GM21515 (cell line): ENCODE measurements around the gene KRT86.
"Not testable (repeated sequence)": the region's sequence is repeated elsewhere in the genome, so short reads cannot be mapped to it uniquely, and the experiment has no call there.

Source experiments
- ATAC-seq: cut with Tn5 transposase; IDR thresholded peaks from one replicate; pipeline ENCODE4 v1.9.1; 2021; ENCODE audit not compliant: unreplicated experiment

The KRT86 gene

GRCh38 chr12:52238916-52239646 is 35.4 kb upstream of the KRT86 start:
- no peak for ATAC-seq

GRCh38 chr12:52239767-52240166 is 34.7 kb upstream of the KRT86 start:
- no peak for ATAC-seq

GRCh38 chr12:52240247-52240646 is 34.2 kb upstream of the KRT86 start:
- not testable (repeated sequence) for ATAC-seq

DNA sequence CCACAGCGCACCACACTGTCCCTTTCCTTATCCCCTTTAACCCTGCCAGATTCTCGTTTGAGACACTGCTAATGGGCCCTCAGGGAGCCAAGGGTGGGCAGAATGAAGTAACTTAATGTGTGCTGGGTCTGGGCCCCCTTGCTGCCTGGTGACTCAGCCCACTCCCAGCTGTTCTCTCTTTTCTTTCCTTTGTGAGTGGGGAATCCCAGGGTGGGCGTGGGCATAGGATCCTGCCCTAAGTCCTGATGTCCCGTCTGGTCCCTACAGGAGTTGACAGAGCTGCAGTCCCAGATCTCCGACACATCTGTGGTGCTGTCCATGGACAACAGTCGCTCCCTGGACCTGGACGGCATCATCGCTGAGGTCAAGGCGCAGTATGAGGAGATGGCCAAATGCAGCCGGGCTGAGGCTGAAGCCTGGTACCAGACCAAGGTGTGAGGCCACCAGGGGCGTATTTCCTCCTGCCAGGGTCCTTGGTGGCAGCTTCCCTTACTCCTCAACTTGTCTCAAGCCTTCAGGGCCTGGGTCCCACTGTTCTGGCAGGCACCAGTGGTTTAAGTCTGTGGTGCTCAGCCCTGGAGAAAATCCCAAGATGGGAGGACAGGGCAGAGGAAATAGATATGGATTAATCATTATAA is 33.1 kb upstream of the KRT86 start:
- no peak for ATAC-seq

- no peak for ATAC-seq
These were observed 31.8 kb upstream of the KRT86 start for GRCh38 chr12:52242442-52243258.

DNA sequence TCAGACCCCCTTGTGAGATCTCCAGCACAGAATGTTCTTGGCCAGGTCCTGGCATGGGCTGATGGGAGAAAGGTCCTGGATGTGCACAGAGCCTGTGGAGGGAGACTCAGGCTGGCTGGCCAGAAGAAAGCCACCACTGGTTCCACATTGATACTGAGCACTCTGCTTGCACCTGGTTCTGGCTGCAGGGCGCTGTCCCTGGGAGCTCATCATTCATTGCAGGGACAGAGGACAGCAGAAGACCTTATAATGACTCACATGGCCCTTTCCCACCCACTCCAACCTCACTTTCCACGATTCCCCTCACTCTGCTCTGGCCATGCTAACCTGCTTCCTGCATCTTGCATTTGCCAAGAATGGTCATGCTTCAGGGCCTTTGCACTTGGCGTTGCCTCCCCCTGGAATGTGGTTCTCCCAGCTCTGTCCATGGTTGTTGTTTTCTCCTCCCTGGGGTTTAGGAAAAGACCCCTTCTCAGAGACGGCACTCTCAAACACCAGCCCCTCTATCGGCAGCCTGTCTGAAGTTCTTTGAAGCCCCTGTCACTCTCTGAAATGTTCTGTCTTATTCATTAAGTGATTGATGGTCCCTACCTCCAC is 31.1 kb upstream of the KRT86 start:
- no peak for ATAC-seq

DNA sequence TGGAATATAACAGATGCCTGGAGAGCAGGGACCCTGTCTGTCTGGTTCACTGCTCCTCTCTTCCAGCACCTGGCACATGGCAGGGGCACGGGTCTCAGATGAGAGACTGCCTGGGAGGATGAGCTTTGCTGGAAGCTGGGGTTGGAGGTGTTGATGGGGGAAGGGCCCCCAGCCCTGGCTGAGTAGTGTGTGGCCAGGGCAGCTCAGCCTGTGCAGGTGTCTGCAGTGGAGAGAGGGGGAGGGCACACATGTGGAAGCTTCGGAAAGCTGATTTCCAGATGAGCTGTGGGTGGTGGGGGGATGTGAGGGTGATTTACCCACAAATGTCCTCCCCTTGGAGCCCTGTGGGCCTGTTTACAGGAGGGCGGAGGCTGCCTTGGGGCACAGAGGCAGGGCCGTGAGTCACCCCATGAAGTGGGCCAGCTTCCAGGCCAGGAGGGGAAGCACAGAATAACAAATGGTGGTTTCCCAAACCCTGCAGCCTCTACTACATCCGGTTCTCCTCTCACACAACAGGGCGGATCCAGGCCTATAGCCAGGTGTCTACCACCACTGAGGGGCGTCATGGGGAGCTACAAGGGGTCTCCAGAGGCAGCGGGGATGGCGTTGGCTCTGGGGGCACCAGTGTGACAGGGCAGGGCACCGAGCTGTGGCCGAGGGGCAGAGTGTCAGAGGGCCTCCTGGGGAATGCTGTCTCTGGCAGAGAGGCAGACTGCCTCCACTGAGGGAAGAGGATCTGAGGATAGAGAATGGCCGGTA is 30.4 kb upstream of the KRT86 start:
- ATAC-seq = peak; percentile 83

- no peak for ATAC-seq
These were observed 29.8 kb upstream of the KRT86 start for GRCh38 chr12:52244615-52244994.

- no peak for ATAC-seq
These were observed 29.0 kb upstream of the KRT86 start for GRCh38 chr12:52245259-52245961.

- ATAC-seq = no peak
These were observed 28.4 kb upstream of the KRT86 start for GRCh38 chr12:52245962-52246569.

GRCh38 chr12:52246720-52247621 is 27.5 kb upstream of the KRT86 start:
- ATAC-seq = no peak

DNA sequence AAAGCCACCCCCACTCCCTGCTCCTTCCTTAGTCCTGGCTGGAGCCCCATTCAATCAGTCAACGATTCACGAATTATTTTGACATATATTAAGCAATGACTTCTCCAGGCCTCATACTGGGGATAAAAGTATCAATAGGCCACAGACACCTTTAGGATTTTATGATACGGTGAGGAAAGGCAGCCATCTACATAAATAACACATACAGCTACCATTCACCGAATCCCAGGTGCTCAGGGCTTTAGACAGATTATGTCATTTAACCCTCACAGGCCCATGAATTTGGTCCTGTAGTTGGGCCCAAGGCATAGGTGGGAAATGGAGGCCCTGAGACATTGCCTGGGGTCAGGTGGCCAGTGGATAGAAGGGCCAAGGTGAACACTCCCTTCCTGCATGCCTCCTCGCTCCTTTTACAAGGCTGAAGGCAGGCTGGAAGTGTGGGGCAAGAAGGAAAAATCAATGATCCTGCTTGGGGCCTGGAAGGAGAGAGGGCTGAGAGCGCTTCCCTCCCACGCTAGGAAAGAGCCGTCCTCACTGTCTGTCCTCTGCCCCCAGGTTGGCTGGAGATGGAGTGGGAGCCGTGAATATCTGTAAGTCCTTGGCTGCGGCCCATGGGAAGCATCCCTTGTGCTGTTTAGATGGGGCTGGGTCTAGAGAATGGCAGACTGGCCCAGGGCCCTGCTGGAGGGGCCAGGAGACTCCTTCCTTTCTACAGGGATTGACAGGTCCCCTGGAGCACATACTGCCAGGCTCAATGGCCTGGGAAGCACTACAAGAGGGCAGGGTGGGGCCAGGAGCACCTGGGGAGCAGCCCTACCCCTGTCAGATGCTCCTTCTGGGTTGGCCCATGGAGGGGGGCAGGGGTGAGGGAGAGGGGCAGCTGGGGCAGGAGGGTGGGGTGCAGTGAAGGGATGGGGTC is 26.6 kb upstream of the KRT86 start:
- no peak for ATAC-seq

DNA sequence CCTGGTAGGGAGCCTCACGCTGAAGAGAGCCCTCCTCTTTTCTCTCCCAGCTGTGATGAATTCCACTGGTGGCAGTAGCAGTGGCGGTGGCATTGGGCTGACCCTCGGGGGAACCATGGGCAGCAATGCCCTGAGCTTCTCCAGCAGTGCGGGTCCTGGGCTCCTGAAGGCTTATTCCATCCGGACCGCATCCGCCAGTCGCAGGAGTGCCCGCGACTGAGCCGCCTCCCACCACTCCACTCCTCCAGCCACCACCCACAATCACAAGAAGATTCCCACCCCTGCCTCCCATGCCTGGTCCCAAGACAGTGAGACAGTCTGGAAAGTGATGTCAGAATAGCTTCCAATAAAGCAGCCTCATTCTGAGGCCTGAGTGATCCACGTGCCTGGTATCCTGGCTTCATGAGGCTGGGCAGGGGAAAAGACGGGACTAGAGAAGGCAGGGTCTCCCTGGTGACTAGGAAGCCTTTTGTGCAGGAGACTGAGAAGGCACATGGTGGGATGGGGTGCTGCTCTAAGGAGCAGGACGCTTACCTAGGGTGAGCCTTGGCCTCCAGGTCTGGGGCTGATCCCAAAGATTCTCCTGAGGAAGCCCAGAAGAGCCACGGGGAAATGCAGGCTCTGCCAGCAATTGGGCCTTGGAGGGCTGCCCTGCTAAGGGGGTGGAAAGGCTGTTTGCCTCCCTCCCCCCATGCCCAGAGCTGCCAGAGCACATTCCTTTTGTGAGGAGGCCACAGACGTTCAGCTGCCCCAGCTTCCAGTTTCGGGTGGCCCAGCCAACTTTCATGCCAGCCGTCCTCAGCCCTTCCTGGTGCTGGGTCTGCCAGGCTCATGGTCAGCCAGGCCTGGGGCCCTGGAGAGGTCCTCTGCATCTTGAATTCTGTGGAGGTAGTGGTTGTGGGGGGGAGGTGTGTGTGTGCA is 25.6 kb upstream of the KRT86 start:
- ATAC-seq = no peak

DNA sequence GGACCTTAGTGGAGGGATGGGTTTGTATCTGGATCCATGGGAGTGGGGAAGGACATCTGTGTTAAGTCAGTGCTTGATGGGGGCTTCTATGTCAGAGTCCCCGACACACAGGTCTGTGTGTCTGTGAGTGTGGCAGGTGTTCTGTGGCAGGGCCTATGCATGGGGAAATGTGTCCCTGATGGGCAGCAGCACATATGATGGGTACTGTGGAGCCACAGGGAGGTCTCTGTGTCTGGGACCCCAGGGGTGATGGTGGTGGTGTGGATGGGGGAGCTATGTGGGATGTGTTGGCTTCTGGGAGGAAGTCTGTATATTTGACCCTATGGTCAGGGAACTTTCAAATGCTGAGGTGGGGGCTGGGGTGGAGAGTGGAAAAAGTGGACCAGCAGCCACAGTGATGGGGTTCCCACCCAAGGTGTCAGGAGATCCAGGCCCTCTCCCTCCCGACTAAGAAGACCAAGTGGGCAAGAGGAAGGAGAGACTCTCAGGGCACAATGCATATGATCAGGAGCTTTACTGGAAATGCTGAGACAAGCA is 24.9 kb upstream of the KRT86 start:
- no peak for ATAC-seq

- ATAC-seq = no peak
These were observed 24.1 kb upstream of the KRT86 start for GRCh38 chr12:52250048-52250990.
